Right renal cortex interstitium (tissue), 3 donors: Measurements from ENCODE around the gene MTSS2. TPM values are rescaled to one million over a fixed set of nuclear protein-coding genes. Genes with fewer than 3 reads are reported as not detected.

ENCODE experiments used
- DNase-seq, 3 donors: peaks; one replicate each; pipeline ENCODE4 v3.0.0-alpha.2; 2013; ENCODE audit warnings: low read depth in 3 of 3, low spot score in 2 of 3
- polyA plus RNA-seq, 3 donors: library from polyadenylated mRNA; unstranded; fragments of 120-200 nt; gene quantifications; one replicate each; pipeline ENCODE4 v1.2.1, GENCODE V29; 2013; ENCODE audit not compliant: insufficient read length in 3 of 3

The MTSS2 gene
- polyA plus RNA-seq, 3 donors: 36.8 to 45.1 (median 39.8) TPM

- DNase-seq: no peak
These were observed 15.2 kb upstream of the MTSS2 start for GRCh38 chr16:70701036-70701435.

- no peak for DNase-seq
These were observed 14.5 kb upstream of the MTSS2 start for GRCh38 chr16:70700101-70701020.

GRCh38 chr16:70699696-70700095 lies 13.8 kb upstream of the MTSS2 start:
- DNase-seq: no peak

DNA sequence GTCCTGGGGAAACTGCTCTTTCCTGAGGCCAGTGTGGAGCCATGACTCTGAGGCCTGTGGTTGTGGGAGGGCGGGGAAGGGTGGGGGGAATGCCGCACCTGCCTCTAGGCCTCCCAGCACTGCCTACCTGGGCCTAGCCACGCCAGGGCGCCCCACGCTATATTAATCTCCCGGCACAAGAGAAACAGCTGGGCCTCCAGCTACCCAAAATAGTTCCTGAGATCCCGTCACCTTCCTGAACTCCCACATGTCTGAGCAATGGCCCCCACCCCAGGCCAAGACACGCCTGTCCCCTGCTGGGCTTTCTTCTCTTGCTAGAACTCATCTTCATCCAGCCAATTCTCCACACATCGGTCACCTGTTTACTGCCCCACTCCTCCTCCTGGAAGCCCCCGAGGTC lies 13.0 kb upstream of the MTSS2 start:
- DNase-seq: no peak

DNA sequence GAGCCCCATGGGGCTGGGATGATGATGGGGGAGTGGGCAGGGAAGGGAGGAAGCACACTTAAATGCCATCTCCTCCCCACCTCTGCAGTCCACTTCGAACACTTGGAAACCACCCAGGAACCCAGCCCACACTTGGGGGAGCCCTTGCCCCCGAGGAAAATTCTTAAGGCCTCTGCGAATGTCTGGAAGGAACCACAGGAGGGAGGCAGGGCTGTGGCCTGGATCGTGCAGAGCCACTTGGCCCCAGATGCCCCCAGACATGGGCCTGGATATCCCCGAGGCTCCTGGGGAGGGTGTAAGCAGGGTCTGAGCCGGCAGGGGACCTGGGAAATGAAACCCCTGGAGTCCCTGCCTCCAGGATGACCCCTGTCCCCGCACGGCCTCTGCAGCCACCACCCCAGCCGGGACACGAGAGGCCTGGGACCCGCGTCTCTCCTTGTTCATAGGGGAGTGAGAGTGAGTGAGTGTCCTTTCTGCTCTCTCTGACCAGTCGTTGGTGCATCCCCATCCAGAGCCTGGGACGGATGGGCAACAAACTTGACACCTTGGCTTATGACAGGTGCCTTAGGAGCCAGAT lies 11.8 kb upstream of the MTSS2 start:
- no peak for DNase-seq

DNA sequence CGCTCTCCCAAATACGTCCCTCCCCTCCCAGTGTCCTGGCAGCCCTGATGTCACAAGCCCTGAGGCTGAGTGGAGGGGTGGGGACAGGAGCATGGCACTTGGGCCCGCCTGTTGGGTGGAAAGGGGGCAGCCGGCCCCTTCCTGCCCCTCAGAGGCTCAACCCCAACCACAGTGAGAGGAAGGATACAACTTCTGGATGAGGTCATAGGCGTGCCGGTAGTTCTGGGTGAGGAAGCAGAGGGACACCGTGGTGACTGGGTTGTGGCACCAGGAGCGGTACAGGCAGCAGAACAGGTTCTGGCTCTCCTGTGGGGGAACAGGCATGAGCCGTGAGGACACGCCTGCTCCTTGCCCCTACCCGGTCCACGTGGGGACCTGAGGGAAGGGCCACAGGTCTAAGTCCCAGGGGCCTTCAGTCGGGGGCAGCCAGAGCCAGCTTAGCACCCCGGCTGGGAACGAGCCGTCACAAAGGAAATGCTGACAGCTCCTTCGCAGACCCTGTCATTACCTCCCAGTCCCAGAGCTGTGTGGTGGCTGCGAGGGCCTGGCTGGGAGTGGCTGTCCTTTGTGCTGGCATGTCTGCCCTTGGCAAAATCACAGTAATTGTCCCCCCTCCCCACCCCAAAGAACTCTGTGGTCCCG lies 11.2 kb upstream of the MTSS2 start:
- DNase-seq: no peak

GRCh38 chr16:70696355-70696754 lies 10.5 kb upstream of the MTSS2 start:
- no peak for DNase-seq

- no peak for DNase-seq
These were observed 9.6 kb upstream of the MTSS2 start for GRCh38 chr16:70695331-70696070.

DNA sequence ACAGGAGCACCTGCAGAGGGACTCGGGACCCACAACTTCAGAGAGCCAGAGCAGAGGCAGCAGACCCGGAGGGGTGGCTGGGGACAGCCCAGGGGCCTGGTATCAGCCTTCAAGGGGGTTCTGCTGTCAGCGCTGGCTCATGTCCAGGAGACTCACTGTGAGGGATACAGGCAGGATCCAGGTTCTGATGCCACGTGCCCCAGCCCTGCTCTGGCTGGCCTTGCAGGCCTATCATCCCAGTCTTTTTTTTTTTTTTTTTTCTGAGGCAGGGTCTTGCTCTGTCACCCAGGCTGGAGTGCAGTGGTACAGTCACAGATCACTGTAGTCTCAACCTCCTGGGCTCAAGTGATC lies 9.0 kb upstream of the MTSS2 start:
- no peak for DNase-seq

GRCh38 chr16:70694088-70694867 lies 8.4 kb upstream of the MTSS2 start:
- no peak for DNase-seq

DNA sequence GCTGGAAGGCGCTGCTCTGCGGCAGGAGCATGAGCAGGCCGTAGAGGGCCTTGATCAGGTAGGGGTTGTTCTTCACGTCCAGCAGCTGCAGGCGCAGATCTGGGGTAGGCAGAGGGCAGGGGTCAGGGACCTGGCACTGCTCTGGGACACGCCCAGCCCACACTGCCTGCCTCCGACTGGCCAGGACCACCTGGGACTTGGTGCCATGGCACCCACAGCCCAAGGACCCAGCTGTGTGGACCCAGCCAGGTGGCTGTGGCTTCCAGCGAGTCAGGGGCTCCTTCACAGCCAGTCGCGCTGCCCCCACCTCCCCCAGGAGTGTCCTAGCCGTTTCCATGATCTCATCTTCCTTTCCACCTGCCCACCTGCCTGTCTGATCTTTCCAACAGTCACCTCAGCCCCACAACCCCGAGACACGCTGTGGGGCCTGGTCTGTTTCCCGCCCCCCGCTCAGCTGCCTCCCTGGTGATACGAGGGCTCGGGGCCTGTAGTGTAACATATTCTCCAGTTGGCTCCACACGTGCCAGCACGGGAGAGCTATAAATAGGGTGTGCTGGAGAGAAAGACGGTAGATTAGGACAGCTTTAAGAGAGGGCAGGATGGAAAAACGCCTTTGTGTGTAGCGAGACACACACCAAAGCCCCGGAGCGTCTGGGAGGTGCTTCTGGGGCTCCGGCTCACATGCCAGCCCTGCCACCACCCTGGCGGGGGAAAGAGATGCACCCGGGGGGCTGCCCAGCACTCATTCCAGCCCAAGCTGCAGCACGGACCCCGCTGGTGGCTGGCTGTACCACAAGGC lies 7.2 kb upstream of the MTSS2 start:
- no peak for DNase-seq

DNA sequence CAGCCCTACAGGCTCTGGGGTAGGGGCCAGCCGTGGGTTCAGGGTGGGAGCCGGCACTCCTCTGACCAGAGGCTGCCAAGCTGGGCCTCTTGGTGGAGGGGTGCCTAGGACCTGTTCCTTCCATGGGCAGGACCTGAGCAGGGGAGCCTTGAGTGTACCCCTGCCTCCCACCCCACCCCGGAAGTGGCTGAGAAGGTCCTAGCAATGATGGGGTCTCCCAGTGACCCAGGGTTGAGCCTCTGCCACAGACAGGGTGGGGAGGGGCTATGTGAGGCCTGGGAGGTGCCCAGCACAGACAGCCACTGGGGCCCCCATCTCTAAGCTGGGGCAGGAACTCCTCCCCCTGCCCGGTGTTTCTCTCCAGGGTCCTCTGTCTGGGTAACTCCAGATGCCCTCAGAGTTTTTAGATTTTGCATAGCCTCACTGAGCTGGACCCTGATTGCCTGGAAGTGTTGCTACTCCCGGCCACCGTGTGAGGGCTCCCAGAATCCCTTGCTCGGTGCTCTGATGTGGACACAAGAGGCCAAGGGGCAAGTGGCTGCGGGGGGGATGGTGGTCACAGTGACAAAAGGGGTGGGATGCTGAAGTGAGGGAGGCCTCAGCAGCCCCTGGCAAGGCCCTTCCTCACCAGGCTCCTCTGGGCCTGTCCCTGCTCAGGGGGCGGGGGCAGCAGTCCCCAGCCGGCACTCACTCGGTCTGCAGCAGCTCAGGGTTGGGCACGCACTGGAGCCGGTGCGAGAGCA lies 6.4 kb upstream of the MTSS2 start:
- DNase-seq: no peak

- no peak for DNase-seq
These were observed 5.6 kb upstream of the MTSS2 start for GRCh38 chr16:70691223-70692129.

DNA sequence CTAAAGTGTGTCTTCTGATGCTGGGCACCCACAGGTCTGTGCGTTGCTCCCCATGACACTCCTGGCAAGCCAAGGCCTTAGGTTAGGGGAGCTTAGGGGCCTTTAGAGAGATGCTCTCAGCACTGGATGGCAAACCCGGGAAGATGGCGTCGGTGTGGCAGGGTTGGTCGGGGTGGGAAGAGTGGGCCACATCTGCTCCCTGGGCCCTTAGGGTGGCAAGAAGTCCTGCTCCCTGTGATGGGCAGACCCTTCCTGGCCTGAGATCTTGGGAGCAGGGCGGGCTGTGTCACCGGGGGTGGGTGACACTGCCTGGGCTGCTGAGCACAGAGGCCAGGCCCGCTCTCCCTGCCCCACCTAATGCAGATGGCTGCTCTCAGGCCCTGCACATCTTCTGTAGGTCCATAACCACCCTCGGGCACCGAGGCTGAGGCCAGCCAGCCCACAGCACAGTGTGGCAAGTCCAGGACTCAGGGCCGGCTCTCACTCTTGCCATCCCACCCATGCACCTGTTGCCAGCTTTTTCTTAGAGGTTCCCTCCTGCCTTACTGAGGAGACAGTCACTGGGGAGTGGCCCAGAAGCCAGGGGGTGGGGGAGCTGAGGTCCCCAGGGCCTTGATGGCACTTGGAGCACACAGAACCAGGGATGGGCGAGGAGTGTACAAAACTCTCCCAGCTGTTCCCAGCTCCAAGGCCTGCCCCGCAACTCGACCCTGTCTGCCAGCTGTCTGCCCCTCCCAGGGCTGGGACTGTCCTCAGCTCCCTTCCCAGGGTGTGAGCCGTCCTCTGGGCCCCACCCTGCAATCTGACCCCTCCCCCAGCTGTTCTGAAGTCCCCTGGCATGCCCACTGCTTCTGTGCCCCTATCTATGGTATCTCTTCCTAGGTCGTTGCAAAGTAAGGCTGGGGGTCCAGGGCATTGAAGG lies 4.4 kb upstream of the MTSS2 start:
- no peak for DNase-seq

DNA sequence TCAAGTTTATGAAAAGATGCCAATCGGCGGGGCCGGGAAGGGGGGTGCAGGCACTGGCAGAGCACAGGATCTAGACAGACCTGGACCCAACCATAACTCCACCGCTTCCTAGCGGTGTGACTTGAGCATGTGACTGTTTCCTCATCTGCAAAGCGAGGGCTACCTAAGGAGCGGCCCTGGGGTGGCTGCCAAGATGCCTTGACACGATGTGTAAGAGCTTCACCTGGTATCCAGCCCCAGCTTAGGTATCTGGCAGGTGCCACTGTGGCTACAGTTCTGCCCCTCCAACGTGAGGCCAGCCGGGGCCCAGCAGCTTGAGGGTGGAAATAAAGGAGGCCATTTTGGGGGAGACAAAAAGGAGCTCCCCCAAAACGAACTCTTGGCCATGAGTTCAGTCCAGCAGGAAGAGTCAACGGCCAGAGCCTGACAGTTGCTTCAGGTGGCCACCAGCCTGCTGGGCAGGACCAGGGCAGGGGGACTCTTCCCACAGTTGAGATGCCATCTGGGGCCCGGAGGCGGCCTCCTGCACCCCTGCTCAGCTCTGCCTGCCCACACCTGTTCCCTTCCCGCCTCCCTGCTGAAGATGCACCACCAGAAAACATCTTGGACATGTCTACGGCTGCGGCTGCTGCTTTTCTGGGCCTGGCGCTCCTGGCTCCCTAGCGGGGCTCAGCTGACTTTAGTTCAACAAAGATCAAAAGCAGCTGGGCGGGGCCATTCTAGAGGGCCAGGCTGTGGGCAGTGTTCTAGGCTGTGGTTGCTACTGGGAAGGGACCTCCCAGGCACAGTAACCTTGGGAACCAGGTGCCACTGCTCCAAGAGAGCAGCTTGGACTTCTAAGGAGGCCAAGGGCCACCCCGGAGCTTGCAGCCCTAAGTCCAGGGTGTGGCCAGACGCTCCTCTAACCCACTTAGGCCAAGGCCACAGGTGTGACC lies 3.4 kb upstream of the MTSS2 start:
- DNase-seq: no peak

DNA sequence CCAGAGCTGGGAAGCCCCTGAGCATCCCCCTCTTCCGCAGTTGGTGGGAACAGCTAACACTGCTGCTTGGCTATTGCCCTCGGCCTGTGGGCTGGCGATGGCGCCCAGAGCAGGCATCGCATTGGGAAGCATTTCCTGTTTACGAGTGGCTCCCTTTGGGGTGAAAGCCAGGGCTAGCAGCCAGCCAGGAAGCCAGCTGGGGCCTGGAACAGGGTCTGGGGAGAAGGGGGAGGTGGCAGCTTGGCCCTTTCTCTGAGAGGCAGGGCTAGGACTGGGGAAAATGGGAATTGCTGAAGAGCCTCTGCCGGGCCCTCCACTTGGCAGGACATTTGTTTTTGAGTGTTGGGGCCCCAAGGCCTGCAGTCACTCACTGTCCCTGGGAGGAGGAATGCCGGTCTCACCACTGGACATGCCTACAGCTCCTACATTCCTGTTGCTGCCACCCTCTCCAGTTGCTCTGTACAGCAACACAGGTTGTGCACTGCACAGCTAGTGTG lies 2.4 kb upstream of the MTSS2 start:
- no peak for DNase-seq
